COLO829 (cell line): ENCODE results near the gene ATP8A1.

ENCODE experiments used
- DNase-seq: peaks from one replicate; pipeline ENCODE4 v3.0.0; 2012; ENCODE audit warnings: low spot score

Gene ATP8A1

DNA sequence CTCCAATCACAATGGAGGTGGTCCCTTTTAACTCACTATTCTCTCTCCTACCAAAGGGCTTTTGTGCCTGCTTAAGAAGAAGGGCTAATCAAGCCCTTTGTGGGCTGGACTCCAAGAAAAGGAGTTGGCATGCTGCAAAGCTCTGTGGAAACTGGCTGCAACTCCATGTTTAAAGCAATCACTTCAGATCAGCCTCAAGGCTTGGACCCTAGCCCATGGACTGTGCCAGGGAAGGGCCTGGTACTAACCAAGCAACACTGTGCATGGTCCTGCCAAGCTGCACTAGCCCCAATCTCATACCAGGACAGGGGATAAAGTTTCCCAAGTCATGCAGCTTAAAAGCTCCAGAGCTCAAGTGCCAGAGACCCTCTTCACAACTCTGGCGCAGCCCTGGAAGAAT, 86.7 kb downstream of the ATP8A1 start:
- no peak for DNase-seq

DNA sequence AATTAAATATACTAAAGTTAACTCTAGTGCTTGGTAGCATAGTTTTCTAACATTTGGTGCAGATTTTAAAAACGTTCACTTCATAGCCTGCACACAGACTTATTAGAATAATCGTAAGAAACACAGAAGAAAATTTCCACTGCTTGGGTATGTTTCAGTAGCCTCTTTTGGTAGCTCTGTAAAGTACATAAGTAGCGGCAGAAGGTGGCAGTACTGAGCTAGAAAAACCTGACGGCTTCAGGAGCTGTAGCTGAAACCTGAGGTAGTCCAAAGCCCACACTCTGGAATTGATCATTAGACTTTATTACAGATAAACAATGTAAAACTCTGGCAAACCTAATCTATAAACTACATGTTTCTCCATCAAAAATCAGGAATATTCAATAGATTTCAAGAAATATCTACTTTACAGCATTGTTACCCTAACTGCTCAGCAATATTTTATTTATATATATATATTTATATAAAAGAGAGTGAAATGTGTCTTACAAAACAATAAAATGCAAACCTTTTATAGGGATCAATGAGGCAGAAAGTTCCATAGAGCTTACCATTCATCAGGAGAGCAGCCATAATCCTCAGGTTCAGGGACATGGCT, 88.2 kb downstream of the ATP8A1 start:
- peak; percentile 4 for DNase-seq

- DNase-seq = no peak
Observed at GRCh38 chr4:42566835-42567234, 90.1 kb downstream of the ATP8A1 start.

GRCh38 chr4:42562016-42562415, 94.9 kb downstream of the ATP8A1 start:
- DNase-seq = no peak

DNA sequence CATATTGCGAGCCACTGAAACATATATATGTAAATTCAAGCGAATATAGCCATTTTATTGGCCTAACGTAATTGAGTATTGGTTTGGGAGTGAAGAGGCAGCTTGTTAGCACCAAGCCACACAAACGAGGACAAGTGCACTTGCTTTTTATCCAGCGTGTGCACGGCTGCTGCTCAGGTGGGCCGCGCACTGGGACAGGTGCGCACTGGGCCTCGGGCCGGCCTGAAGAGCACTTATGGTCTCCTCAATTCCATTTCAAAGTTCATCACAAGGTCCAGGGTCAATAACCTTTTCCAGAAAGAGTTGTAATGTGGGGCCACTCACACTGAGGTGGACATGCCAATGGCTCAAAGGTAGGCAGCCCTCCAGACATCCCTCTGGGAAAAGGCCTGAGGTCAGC, 95.9 kb downstream of the ATP8A1 start:
- DNase-seq = no peak

GRCh38 chr4:42560467-42560861, 96.4 kb downstream of the ATP8A1 start:
- DNase-seq = no peak

- no peak for DNase-seq
Observed at GRCh38 chr4:42558156-42558555, 98.7 kb downstream of the ATP8A1 start.

DNA sequence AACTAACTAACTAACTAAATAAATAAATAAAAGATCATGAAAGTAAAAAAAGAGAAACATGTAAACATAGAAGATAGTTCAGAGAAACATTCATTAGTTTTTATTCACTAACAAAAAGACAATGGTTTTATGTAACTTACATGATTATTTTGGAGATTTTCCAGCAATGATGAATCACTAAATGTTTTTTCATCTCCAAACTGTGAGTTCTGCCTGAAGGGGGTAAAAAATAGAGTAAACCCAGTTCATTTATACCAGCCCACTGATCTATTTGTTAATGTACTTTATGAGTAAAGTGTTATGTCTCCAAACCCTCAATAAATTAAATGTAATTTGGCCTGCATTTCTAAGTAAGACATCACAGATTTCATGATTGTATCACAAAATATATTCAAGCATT, 101.1 kb downstream of the ATP8A1 start:
- peak; percentile 8 for DNase-seq

DNA sequence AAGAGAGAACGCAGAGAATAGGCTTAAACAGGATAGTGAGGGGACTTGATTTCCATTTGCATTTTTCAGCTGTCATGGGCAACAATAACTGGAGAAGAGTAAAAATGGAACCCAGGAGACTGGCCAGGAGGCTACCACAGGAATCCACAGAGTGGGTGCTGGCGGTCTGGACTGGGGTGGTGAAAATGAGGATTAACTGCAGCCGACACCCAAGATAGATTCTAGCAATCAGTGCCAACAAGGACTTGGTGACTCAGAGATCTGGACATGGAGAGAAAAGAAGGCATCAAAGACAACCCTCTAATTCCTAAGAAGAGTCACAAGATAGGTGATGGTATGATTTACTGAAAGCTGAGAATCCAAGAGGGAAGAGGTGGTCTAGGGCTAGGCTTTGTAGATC, 102.8 kb downstream of the ATP8A1 start:
- DNase-seq = no peak

- no peak for DNase-seq
Observed at GRCh38 chr4:42549896-42550295, 107.0 kb downstream of the ATP8A1 start.

DNA sequence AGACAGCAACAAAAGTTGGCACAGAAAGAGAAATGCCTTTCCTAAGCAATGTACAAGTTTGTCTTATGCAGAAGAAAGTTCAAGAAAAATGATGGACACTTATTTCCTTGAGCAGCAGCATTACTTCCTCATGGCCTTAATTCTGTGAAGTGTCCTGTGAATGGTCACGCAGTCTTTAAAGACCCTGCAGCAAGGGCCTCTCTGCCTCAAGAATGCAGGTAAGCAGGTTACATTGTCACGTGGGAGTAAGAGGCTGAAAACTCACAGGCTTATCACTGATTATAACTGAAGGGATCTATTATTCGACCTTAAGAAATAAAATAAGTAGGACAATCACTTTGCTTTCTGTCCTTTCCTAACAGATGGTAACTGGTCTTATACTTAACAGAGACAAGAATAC, 109.1 kb downstream of the ATP8A1 start:
- DNase-seq = no peak

- no peak for DNase-seq
Observed at GRCh38 chr4:42543762-42544161, 113.1 kb downstream of the ATP8A1 start.

DNA sequence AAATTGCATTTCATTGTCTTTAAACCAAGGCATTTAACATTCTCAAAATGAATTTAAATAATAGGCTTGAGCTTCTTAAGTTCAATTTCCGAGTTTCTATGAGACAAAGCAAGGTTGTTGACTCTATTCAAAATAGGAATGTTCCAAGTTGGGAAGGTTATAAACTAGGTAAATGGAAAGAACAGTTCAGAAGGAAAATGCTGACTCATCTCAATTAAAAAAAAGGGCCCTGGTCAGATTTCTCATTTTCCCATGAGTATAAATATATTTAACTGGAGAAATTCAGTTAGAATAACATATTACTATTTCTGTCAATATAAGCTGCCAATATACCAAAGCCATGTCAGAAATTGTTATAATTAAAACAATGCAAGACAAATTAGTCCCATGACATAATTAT, 113.8 kb downstream of the ATP8A1 start:
- DNase-seq = no peak

GRCh38 chr4:42541647-42542046, 115.3 kb downstream of the ATP8A1 start:
- no peak for DNase-seq

DNA sequence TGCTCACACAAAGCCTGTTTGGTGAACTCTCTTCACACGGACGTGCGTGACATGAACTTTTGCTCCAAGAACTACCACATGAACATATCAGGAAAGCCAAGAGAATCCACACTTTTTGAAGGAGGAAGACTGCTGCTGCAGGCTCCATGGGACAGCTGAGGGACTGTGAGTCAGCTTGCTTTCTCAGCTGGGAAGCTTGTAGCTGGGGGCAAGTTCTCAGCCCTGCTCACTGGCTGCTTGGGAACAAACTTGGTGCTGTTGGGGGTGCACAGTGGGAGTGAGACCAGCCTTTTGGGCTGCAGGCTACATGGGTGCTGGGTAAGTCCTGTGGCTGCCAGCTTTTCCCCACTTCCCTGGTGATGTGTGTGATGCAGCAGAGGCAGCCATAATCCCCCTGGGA, 123.9 kb downstream of the ATP8A1 start:
- no peak for DNase-seq

DNA sequence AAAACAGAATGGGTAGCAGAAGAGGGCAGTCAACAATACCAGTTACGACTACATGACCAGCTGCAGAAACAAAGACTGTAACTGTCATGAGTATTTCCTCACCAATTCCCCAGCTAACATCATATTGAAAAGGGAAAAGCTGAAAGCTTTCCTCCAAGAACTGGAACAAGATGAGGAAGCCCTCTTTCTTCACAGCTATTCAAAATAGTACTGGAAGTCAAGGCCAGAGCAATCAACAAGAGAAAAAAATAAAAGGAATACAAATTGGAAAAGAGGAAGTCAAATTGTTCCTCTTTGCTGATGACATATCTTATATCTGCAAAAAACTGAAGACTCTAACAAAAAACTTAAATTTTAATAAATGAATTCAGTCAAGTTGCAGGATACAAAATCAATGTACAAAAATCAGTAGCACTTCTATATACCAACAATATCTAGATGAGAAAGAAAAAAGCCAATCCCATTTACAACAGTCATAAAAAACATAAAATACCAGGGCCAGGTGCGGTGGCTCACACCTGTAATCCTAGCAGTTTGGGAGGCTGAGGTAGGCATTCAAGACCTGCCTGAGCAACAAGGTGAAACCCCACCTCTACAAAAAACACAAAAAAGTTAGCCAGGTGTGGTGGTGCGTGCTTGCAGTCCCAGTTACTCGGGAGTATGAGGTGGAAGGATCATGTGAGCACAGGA, 125.4 kb downstream of the ATP8A1 start:
- no peak for DNase-seq

DNA sequence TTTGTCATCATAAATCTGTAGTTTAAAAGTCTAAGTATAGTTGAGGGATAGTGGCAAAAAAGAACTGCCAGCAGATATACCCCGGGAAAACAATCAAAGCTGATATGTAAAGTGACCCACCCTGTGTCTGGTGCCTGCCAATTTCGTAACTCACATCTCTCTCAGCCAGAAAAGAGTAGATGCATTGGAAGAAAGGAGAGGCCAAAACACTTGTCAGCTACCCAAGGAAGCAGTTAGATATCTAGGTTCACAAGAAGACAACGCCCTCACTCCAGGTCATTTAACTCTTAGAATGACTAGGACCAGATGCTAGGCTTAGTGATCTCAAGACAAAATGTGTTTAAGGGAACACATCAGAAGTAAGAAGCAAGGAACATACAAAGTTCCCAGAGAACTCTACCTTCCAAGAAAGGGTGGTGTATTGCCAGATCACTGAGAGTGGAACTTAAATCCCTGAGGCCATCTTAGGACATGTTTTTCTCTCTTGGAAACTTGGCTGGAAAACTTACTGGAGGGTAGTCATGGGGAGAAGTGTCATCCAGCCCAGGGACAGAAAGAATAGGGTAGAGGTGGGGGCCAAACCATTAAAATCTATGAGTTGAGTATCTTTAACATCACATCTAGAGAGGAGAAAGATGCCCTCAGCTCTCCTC, 133.7 kb downstream of the ATP8A1 start:
- DNase-seq = no peak

DNA sequence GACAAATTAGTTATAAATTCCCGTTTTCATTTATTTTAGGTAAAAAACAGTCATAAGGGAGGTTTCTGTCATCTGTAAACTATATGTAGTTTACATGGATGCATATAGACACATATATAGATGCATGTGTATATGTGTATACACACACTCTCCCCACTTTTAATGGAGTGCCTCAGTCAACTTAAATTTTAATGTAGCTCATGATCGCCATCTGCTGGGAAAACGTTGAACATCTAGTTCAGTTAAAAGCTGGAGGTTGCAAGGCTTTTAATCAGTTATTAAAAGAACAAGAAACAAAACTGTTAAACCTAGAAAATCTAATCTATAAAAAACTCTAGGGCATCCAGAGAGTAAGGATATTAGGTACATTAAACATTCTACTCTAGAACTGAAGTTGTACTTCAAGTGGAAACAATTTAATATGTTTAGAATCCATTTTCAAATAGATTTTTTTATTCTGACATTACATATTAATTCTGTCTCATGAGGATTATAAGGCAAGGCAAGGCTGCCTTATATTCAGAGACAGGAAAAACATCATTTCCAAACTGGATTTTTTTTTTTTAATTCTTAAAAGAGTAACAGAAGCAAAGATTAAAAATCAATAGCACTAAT, 137.0 kb downstream of the ATP8A1 start:
- DNase-seq = peak; percentile 9

DNA sequence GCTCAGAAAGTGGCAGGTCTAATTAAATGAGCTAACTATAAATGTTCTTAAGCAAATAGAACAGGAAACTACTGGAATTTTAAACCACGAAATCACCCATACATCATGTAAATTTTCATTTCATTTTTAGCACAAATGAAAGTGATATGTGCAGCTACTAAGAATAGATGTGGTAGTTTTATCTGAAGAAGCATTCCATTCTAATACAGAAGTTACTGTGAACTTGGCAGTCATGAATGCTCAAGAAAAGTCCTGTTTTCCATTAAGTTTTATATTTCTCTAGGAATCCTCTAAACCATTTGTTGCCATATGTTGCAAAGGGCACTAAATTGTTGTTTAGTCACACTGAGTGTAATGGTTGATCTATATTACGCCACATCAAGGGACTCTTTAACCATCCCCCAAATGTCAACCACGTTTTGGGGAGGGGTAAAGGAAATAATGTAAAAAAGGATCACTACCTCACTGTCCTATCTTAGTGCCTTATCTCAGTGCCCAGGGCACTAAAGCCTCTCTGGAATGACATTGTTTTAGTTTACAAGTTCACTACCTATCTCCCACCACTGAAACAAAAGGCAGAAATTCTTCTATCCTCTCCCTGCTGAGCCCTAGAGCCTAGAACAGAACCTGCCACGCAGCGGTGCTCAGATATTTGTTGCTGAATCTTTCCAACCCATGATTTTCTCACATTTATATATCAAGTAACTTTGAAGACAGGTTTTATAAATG, 141.6 kb downstream of the ATP8A1 start:
- no peak for DNase-seq

- DNase-seq = no peak
Observed at GRCh38 chr4:42513748-42514492, 143.0 kb downstream of the ATP8A1 start.

- no peak for DNase-seq
Observed at GRCh38 chr4:42512226-42512625, 144.7 kb downstream of the ATP8A1 start.

DNA sequence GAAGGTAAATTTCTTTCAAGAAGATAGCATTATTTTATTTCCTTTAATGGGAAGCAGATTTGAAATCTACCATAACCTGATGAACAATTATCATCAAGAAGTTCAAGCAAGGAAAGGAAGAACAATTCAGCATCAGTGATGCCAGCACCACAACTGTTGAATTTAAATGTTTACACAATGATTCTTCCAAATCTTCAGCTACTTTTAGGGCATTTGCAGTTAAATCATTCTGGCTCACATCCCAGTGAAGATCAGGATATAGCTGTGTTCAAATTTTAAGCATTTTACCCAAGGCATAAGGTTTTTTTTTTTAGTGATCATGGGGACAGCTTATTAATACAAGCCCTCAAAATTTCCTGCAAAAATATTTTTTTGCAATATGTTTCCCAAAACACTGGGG, 146.7 kb downstream of the ATP8A1 start:
- DNase-seq = no peak
